HG03066 (cell line): ENCODE data around the gene KBTBD6.
"Not testable (repeated sequence)": the region's sequence is repeated elsewhere in the genome, so short reads cannot be mapped to it uniquely, and the experiment has no call there.

Experiments used
- ATAC-seq: cut with Tn5 transposase; IDR thresholded peaks from one replicate; pipeline ENCODE4 v1.9.1; 2021; ENCODE audit warnings: low read depth; ENCODE audit not compliant: unreplicated experiment

Gene KBTBD6, protein sequence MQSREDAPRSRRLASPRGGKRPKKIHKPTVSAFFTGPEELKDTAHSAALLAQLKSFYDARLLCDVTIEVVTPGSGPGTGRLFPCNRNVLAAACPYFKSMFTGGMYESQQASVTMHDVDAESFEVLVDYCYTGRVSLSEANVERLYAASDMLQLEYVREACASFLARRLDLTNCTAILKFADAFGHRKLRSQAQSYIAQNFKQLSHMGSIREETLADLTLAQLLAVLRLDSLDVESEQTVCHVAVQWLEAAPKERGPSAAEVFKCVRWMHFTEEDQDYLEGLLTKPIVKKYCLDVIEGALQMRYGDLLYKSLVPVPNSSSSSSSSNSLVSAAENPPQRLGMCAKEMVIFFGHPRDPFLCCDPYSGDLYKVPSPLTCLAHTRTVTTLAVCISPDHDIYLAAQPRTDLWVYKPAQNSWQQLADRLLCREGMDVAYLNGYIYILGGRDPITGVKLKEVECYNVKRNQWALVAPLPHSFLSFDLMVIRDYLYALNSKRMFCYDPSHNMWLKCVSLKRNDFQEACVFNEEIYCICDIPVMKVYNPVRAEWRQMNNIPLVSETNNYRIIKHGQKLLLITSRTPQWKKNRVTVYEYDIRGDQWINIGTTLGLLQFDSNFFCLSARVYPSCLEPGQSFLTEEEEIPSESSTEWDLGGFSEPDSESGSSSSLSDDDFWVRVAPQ

DNA sequence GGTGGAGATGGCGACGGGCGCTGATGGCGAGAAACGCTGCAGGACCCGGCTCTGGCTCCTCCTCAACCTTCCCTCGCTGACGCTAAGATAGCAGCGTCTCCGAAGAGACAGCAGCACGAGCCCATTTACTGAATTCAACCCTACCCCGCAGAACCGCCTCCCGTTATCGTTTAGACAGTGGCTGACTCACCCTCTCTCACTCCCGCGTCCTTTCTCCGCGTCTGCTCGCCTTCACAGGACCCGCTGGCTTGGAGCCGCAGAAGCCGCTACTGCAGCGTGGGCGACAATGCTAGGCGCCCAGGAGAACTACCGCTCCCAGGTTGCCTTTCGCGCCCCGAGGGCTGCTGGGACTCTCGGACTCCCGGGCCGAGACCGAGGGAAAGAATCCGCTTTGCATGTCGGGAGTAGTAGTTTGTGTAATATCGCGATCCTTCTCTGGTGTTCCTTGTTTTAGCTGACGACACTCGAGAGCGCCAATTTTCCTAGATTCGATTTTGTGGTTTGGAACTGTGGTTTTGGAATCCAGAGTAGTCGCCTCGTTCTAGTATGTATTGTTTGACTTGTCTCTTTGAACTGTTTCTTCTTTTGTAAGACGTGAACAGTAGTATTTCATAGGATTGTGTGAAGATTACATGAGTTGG lies at the start of gene KBTBD6:
Gene KBTBD6, minus strand, starts transcription at position 291 of the 641 bp plus-strand sequence. CDS start 291 bp downstream, outside the sequence.
- peak; percentile 96 for ATAC-seq

DNA sequence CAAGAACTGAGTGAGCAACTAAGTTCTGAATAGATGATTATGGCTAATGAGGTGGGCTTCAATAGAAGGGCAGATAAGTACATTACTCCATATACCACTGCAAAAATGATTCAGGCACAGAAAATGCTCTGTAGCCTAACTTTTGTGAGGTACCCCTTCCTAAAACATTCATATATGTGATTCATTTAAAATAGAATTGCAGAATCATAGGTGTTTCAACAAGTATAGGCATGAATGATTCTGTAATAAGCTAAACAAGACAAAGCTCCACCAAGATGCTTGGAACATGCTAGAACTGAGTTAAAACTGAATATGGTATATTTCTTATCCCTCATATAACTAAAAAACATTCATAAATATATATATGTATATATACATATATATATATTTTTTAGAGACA lies 49.6 kb upstream of the KBTBD6 start:
- ATAC-seq, result no peak

DNA sequence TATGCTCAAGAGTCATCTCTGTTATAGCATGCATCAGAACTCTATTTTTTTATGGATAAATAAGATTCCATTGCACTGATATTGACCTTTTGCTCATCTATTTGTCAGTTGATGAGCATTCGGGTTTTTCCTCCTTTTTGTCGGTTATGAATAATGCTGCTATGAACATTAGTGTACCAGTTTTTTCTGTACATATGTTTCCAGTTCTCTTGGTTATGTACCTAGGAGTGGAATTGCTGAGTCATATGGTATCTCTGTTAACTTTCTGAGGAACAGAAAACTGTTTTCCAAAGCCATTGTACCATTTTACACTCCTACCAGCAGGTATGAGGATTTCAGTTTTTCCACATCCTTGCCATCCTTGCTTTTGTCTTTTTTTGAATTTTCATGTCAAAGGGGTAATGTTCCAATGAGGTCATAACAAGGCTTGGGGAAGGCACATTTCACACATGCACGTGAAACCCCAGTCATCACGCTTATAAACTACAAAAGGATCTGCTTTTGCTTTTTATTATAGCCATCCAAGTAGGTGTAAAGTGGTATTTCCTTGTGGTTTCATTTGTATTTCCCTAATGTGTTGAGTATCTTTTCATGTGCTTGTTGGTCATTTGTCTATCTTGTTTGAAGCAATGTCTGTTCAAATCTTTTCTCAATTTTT lies 47.1 kb upstream of the KBTBD6 start:
- ATAC-seq, result no peak

DNA sequence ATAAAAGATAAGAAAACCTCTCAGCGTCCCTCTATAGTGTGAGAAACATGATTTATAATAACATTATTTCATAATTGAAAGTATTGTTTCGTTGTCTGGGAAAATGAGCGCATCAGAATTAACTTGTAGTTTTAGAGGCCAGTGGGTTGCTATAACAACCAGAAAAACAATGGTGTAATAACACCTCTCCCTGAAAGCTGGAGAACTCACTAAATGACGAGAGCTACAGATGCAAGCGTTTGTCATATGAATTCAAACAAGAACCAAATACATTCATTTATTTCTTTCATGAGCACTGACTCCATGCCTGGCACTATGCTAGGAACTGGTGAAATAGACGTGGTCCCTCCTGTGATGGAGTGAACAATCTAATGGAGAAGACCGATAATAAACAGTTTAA lies 45.4 kb upstream of the KBTBD6 start:
- ATAC-seq, result no peak

DNA sequence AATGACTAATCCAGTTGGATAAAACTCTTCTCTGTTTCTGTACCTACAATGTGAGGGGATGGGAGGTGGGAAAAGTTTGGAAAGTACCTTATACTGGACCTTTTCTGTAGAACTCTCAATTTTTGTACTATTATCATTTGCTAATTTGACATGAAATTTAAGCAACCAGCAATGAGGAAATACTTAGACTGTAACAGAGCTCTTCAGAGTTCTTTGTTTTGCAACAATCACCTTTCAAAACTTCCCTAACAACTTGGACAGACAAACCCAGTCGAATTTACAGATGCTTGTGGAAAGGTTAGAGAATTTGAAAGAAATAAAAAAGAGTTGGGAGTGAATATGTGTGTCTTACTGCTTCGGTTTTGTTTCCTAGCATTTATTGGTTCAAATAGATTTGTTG lies 45.0 kb upstream of the KBTBD6 start:
- ATAC-seq, result no peak

DNA sequence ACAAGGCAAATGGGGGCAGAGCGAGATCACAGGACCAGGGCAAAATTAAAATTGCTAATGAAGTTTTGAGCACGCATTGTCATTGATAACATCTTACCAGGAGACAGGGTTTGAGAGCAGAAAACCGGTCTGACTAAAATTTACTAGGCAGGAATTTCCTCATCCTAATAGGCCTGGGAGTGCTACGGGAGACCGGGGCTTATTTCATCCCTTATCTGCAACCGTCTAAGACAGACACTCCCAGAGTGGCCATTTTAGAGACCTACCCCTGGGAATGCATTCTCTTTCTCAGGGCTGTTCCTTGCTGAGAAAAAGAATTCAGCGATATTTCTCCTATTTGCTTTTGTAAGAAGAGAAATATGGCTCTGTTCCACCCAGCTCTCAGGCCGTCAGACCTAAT lies 43.0 kb upstream of the KBTBD6 start:
- ATAC-seq, result not testable (repeated sequence)

DNA sequence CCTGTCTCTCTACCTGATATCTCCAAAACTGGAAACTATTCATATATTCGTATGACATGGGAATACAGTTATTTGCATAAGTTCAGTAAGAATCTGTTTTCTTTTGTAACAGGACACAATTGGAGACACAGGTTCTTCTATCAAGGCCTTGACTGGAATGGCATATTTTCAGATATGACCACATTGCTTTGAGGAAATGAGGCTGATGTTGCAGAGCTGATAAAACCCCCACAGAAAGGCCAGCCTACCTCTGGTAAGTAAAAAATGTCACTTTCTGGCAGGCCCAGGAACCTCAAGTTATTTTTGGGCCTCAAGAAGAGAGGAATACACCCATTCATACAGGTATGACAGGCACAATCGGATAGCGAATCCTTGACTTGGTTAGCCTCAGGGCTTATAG lies 29.5 kb upstream of the KBTBD6 start:
- no peak for ATAC-seq

DNA sequence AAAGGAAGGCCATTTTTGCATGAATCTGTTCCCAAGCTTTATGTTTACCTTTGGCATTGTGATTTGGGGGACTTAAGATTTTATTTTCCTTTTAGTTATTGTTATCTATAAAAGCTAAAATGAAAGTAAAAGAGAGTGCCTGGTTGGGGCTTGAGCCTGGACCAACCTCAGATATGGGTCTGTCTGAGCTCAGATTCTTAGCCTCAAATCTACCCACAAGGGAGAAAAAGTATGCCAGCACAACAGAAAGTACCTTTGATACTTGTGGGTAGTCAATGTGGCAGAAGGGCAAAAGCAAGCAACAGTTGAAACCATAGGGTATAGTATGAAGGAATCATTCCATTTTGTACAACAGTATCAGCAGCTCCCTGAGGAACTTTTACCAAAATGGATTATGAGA lies 26.6 kb upstream of the KBTBD6 start:
- ATAC-seq, result no peak

DNA sequence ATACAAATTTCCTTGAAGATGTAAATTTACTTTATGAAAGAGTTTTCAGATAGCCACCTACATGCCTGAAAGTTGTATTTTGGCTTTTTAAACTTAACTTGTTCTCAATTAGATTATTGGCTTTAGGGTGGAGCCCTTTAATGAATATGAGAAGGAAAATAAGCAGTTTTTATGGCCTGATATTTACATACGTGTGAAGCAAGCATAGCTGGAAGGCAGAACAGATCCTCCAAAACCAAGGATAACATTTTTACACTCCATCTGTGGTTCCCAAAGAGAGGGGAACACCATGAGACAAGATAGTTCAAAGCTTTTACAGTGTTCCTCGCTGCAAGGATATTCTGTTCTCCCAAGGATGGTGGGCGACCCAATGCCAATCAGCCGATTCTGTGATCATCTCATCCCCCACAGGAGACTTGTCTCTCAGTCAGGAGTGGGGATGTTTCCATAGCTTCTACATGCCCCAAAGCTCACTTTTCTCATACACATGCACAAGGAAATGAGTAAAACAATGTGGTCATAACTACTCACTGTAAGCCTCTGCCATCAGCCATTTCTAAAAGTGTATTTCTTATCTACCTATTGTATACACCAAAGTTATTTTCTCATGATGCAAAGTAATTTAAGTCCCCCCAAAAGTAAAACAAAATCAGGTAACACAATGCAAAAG lies 24.6 kb upstream of the KBTBD6 start:
- no peak for ATAC-seq

DNA sequence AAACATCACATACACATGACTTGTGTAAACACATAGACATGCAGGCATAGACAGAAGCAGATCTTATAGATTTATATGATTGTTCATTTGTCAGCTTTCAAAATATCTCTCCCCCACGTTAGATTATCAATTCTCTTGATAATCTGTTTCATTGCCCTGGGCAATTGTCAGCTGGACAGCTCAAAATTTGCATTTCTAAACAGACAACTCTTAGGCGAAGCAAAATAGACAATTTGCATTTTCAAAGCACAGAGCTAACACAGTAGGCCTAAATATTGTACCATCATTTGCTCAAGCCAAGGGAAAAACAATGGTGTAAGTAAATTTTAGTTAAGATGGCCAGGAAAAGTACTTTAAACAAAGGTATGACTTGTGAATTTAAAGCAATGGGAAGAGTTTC lies 24.0 kb upstream of the KBTBD6 start:
- no peak for ATAC-seq

DNA sequence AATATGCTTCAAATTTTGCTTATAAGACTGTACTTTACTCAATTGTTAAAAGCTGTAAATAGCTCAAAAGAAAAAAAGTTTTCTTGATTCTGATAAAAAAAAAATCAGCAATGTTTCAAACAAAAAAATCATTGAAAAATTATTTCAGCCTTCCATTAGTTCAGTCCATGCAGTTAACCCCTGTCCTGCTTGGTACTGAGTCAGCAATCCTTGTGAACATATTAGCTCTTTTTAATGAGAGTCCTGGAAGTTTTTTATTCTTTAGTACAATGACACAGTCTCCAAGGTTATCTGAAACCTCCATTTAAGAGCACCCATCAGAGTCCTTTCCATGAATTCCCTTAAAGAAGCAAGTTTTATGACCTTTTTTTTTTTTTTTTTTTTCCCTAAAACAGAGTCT lies 21.4 kb upstream of the KBTBD6 start:
- ATAC-seq, result no peak

DNA sequence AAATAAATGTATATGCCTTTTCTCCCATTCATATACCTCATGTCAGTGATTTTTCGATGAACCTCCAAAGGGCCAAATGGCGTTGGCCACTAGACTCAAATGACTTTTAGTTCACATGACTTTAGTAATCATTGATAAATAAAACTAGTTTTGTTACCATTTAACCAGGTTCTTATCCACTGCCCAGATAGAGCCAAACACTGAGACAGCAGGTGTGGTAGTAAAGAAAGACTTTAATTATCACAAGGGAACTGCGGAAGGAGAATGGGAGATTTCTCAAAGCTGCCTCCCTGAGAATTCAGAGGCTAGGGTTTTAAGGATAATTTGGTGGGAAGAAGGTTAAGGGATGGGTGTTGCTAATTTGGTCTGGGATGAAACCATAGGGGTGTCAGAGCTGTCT lies 19.4 kb upstream of the KBTBD6 start:
- ATAC-seq, result no peak

DNA sequence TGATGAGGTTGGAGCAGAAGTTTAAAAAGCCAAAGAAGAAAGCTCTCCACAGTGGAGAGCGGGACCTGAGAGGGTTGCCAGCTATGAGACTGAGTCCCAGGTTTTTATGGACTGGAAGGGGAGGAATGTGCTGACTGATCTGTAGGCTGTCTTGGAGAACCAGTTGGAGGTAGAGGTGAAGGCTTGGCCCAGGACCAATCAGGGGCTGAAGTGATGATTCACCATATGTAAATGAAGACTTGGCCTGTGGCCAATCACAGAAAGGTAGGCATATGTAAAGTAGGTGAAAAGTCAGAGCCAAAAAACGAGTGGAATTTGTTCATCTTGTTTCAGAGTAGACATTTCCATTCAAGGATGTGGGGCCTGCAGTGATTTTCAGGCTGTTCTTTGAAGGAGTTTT lies 17.5 kb upstream of the KBTBD6 start:
- ATAC-seq, result no peak

DNA sequence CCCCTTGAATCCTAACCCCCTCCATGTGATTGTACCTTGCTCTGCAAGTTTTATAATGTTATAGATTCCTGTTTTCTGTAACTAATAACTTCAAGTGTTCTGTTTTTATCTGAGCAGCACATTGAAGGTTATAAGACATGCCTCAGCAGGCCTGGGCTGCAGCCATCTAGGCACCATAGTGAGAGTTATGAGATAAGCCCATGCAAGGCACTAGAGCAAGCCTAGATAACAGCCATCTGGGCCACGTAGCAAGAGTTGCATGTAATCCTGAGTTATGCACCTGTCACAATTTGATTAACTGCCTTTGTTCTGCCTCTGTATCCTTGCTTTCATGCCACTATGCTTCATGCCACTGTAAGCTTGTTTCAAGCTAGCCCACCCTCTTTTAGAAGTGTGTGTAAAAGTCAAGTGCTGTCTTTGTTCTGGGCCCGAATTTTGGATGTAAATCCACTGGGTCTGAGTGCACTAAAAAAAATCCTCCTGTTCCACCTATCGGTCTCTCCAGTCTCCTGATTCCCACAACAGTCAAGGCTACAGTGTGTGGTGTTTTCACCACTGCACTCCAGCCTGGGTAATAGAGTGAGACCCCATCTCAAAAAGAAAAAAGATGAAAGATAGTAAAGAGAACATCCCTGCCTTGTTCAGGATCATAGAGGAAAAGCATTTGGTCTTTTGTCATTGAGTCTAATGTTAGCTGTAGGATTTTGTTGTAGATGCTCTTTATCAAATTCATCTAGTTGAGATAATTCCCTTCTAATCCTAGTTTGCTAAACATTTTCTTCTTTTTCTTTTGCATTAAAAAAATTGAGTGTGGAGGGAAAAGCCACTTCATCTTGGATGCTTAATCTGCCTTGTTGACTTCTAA lies 16.0 kb upstream of the KBTBD6 start:
- ATAC-seq, result no peak

DNA sequence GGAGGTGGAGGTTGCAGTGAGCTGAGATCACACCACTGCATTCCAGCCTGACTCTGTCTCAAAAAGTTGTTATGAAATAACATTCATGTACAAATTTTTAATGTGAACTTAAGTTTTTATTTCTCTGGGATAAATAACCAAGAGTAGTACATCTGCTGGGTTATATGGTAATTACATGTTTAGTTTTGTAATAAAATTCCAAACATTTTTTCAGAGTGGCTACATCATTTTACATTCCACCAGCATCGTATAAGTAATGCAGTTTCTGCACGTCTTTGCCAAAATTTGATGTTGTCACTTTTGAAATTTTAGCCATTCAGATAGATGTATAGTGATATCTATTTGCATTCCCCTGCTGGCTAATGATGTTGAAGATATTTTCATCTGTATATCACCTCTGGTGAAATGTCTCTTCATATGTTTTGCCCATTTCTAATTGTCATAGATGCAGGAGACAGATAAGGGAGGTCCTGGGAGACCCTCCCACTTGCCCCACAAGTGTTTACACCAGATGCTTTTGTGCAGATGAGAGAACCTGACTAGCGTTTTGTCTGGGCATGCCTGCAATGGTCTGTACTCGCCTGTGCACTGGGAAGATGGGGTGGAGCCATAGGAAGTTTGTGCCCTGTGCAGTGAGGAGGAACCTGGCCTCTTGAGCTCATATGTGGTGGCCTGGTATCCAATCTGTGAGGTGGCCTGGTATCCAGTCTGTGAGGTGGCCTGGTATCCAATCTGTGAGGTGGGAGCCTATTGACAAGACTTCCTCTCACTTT lies 12.7 kb upstream of the KBTBD6 start:
- no peak for ATAC-seq

DNA sequence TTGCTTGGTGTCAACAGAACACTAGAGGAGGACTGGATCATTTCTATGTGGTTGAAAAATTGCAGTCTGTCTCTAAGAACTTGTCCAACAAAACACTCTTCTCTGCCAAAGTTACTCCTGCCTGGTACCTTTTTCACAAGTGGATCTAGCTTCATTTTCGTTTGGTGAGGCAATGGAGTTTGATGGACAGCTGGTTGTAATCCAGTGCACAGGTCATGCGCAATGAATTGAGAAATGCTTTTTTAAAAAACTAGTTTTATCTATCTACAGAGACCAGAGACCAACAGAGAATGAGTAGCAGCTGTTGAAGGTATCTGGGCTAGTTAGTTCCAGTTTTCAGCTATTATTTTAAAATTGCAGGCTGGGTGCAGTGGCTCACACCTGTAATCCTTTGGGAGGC lies 12.0 kb upstream of the KBTBD6 start:
- ATAC-seq, result no peak

DNA sequence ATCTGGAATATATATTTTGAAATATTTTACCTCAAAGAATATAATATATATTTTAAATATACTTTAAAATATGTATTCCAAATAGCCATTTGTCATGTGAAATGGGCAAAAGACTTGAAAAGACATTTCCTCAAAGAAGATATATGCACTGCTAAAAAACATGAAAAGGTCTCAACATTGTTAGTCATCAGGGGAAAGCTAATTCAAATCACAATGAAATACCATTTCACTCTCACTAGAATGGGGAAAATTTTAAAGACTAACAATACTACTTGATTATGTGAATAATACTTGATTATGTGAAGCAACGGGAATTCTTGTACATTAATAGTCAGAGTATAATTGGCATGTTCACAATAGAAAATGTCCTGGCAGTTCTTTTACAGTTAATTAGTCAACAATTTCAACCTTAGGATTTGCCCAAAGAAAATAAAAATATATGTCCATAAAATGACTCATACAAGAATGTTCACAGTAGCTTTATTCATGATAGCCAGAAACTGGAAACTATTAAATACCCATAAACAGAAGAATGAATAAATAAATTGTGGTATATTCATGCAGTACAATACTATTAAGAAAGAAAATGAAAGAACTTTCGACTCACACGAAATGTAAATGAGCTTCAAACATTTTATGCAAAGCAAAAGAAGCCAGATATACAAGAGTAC lies 6.8 kb upstream of the KBTBD6 start:
- ATAC-seq, result no peak

DNA sequence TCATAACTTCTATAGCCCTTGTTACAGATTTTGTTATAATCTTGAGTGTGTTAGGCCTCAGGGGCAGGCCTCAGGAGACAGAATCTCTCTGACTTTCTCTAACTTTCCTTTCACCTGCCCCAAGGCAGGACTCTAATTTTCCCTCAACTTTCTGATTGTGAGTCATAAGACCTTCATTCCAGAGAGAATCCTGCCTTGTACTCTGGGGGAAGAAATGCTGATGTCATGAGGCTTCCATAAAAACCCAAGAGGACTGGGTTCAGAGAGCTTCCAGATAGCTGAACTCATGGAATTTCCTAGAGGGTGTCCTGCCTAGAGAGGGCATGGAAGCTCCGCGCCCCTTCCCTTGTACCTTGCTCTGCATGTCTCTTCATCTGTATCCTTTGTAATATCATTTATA lies 5.3 kb upstream of the KBTBD6 start:
- ATAC-seq, result no peak
